ENCODE data around the gene TLL1. TPM values are rescaled to one million over a fixed set of nuclear protein-coding genes. Genes with fewer than 3 reads are reported as not detected.
A peak's percentile ranks its signal among the peaks of the same experiment; 100 is the strongest.

TLL1 gene
- total RNA-seq, 6 experiments from 2014 or later, result 0.12 to 0.92 (median 0.32) TPM; not detected in 2

GRCh38 chr4:165873298-165874071 lies 448 bp downstream of the TLL1 start:
- Mint-ChIP-seq H3K4me3 (peak overlapping the region; percentile 86), H3K4me1 (ENCODE audit: low read depth) (peaks cover 16% of the 10 kb centered on the region; the same call in 1 of the 2 replicates), H3K27me3 (ENCODE audit: insufficient read depth) (peaks cover 18% of the 10 kb centered on the region), H3K27ac (no peak overlapping the region), H3K36me3 (ENCODE audit: low read depth) (no peaks in the 10 kb centered on the region), H3K9me3 (no peaks in the 10 kb centered on the region)
- DNase-seq, result no peak
- TF ChIP-seq, protein P1, sequence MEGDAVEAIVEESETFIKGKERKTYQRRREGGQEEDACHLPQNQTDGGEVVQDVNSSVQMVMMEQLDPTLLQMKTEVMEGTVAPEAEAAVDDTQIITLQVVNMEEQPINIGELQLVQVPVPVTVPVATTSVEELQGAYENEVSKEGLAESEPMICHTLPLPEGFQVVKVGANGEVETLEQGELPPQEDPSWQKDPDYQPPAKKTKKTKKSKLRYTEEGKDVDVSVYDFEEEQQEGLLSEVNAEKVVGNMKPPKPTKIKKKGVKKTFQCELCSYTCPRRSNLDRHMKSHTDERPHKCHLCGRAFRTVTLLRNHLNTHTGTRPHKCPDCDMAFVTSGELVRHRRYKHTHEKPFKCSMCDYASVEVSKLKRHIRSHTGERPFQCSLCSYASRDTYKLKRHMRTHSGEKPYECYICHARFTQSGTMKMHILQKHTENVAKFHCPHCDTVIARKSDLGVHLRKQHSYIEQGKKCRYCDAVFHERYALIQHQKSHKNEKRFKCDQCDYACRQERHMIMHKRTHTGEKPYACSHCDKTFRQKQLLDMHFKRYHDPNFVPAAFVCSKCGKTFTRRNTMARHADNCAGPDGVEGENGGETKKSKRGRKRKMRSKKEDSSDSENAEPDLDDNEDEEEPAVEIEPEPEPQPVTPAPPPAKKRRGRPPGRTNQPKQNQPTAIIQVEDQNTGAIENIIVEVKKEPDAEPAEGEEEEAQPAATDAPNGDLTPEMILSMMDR (IDR thresholded peaks at IDR 0.05), result no peak

GRCh38 chr4:165874072-165874790 lies 1.2 kb downstream of the TLL1 start:
- H3K4me3 Mint-ChIP-seq, result peak overlapping the region; percentile 86
- no peak overlapping the region for H3K27ac Mint-ChIP-seq
- DNase-seq, result no peak
- no peaks in the 10 kb centered on the region for H3K36me3 Mint-ChIP-seq (ENCODE audit: low read depth)
- peaks cover 16% of the 10 kb centered on the region; the same call in 1 of the 2 replicates for H3K4me1 Mint-ChIP-seq (ENCODE audit: low read depth)
- peaks cover 18% of the 10 kb centered on the region for H3K27me3 Mint-ChIP-seq (ENCODE audit: insufficient read depth)
- TF ChIP-seq, protein P1 (IDR thresholded peaks at IDR 0.05), result no peak
- H3K9me3 Mint-ChIP-seq, result no peaks in the 10 kb centered on the region

DNA sequence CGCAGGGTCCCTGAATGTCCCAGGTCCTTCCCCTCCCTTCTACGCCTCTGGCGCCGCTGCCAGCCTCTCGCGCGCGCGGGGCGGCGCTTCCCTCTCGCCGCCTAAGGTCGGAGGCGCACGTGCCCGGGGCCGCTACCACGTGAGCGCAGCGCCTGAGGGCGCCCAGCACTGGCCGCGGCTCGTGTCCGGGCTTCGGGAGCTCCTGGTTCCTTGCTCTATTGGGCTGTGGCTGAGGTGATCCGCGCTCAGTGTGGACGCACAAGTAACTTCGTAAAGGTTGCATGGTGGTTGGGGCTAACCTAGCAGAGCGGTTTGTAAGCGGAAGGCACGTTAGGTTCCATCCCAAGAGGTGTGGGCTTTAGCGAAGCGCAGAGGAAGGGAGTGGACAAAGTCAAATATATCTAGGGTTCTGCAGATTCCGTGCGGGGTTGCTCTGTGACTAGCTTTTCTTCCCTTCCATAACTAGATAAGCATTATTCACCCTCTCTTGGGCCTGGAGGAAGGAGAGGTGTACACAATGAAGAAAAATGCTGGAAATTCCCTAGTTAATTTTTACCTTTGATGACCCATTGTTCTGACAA lies 1.8 kb downstream of the TLL1 start:
- Mint-ChIP-seq H3K27ac (no peak overlapping the region), H3K9me3 (no peaks in the 10 kb centered on the region), H3K27me3 (ENCODE audit: insufficient read depth) (peaks cover 16% of the 10 kb centered on the region), H3K36me3 (ENCODE audit: low read depth) (no peaks in the 10 kb centered on the region), H3K4me1 (ENCODE audit: low read depth) (peaks cover 16% of the 10 kb centered on the region; the same call in 1 of the 2 replicates), H3K4me3 (peak overlapping the region; percentile 86)
- no peak for DNase-seq
- TF ChIP-seq, protein P1 (IDR thresholded peaks at IDR 0.05), result no peak

DNA sequence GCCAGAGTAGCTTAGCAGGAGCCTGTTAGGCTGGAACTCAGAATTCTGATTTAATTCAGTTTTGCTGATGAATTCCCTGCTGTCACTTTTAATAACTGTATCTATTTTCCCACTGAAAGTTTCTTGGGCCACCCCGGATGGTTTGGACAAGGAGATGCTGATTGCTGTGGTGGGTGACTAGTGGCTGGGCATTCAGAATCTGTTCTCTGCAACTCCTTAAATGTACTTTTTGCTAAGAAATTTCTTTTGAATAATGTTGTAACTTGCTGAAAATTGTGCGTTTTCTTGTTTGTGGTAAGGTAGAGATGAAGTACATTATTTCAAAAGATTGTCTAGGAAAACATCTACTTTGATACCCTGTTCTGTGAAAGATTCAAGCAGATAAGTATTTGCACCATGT lies 2.4 kb downstream of the TLL1 start:
- no peak overlapping the region for H3K4me3 Mint-ChIP-seq
- H3K27me3 Mint-ChIP-seq (ENCODE audit: insufficient read depth), result peaks cover 16% of the 10 kb centered on the region
- H3K9me3 Mint-ChIP-seq, result no peaks in the 10 kb centered on the region
- DNase-seq, result no peak
- H3K27ac Mint-ChIP-seq, result no peak overlapping the region
- TF ChIP-seq, protein P1 (IDR thresholded peaks at IDR 0.05), result no peak
- H3K4me1 Mint-ChIP-seq (ENCODE audit: low read depth), result peaks cover 16% of the 10 kb centered on the region; the same call in 1 of the 2 replicates
- no peaks in the 10 kb centered on the region for H3K36me3 Mint-ChIP-seq (ENCODE audit: low read depth)

GRCh38 chr4:165877286-165877685 lies 4.2 kb downstream of the TLL1 start:
- Mint-ChIP-seq H3K4me3 (no peak overlapping the region), H3K4me1 (ENCODE audit: low read depth) (peaks cover 15% of the 10 kb centered on the region; the same call in 1 of the 2 replicates)
- TF ChIP-seq, protein P1 (IDR thresholded peaks at IDR 0.05), result no peak

More at GRCh38 chr4:165877286-165877685, 4.2 kb downstream of the TLL1 start:
- Mint-ChIP-seq H3K27ac (no peak overlapping the region), H3K9me3 (no peaks in the 10 kb centered on the region), H3K27me3 (ENCODE audit: insufficient read depth) (peaks cover 13% of the 10 kb centered on the region), H3K36me3 (ENCODE audit: low read depth) (no peaks in the 10 kb centered on the region)
- no peak for DNase-seq

All from HFFc6 (cell line).